Choroid plexus epithelial cell (primary cell): ENCODE data around the gene P2RX6.
"Not testable (repeated sequence)": the region's sequence is repeated elsewhere in the genome, so short reads cannot be mapped to it uniquely, and the experiment has no call there.

Experiments
- DNase-seq: peaks from one replicate; pipeline ENCODE4 v3.0.0-alpha.2; 2010; ENCODE audit warnings: low read depth
- H3K4me3 ChIP-seq: 2 replicates; pipeline ENCODE4 v1.5.1; 2011; ENCODE audit warnings: low read depth, mild to moderate bottlenecking, control low read depth, low read length, moderate library complexity
- TF ChIP-seq, protein P1 (sequence below): conservative IDR thresholded peaks from 2 replicates; pipeline ENCODE4 v1.5.1; 2011; ENCODE audit warnings: low read depth, mild to moderate bottlenecking, control low read depth, inconsistent platforms, low read length, moderate library complexity

Gene P2RX6

DNA sequence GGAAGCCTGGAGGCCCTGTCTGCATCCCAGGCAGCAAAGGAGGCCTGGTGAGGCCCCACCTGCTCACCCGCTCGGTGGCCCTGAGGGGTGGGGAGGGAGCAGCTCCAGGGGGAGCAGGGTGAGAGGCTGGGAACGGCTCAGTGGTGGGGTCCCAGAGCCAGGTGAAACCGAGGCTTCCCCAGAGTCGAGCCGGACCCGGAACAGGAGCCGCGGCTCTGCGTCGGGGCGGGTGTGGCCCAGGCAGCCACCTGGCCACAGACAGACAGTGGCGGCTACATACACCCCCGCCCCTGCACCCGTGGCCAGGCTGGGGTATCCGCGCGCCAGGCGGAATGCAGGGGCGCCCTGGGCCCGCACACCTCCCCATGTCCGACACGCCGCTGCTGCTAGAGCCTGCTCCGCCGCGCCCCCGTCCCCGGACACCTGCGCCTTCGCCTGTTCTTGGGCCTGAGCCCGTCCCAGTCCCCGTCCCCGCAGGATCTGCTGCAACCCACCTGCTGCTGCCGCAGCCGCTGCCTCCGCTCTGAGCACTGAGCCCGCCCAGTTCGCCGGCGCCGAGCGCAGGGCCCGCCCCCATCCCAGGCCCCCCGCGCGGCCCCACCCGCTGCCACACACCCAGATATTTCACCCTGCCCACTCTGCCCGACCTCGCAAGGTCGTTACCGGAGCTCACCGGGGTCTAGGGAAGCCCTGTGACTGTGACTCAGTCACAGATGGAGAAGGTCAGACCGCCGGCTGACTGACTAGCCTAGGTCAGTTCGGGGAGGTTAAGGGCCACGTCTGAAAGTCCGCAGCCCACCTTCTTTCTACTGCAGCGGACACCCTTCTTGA, 17.3 kb downstream of the P2RX6 start, which contains the start of gene SLC7A4:
Gene SLC7A4 (minus strand): TSS at position 525 of the 831 bp plus-strand sequence. CDS start 749 bp downstream, outside the sequence.
- DNase-seq = no peak
- TF ChIP-seq, protein P1, sequence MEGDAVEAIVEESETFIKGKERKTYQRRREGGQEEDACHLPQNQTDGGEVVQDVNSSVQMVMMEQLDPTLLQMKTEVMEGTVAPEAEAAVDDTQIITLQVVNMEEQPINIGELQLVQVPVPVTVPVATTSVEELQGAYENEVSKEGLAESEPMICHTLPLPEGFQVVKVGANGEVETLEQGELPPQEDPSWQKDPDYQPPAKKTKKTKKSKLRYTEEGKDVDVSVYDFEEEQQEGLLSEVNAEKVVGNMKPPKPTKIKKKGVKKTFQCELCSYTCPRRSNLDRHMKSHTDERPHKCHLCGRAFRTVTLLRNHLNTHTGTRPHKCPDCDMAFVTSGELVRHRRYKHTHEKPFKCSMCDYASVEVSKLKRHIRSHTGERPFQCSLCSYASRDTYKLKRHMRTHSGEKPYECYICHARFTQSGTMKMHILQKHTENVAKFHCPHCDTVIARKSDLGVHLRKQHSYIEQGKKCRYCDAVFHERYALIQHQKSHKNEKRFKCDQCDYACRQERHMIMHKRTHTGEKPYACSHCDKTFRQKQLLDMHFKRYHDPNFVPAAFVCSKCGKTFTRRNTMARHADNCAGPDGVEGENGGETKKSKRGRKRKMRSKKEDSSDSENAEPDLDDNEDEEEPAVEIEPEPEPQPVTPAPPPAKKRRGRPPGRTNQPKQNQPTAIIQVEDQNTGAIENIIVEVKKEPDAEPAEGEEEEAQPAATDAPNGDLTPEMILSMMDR = no peak
- peak within 1 kb of the TSS; percentile 37 for H3K4me3 ChIP-seq

- H3K4me3 ChIP-seq = no peak overlapping the region
Measured at GRCh38 chr22:21032868-21033688, 18.1 kb downstream of the P2RX6 start.

GRCh38 chr22:21033895-21034294, 18.9 kb downstream of the P2RX6 start:
- no peak overlapping the region for H3K4me3 ChIP-seq
- TF ChIP-seq, protein P1 = no peak
- DNase-seq = peak; percentile 31

More at GRCh38 chr22:21032868-21033688, 18.1 kb downstream of the P2RX6 start:
- TF ChIP-seq, protein P1 = no peak
- DNase-seq = no peak

- no peak for DNase-seq
- TF ChIP-seq, protein P1 = no peak
- no peak overlapping the region for H3K4me3 ChIP-seq
Measured at GRCh38 chr22:21034989-21035388, 20.0 kb downstream of the P2RX6 start.

GRCh38 chr22:21038405-21038804, 23.4 kb downstream of the P2RX6 start:
- no peak overlapping the region for H3K4me3 ChIP-seq
- TF ChIP-seq, protein P1 = no peak
- DNase-seq = peak; percentile 56

GRCh38 chr22:21039158-21039557, 24.2 kb downstream of the P2RX6 start:
- DNase-seq, H3K4me3 ChIP-seq: not testable (repeated sequence)

DNA sequence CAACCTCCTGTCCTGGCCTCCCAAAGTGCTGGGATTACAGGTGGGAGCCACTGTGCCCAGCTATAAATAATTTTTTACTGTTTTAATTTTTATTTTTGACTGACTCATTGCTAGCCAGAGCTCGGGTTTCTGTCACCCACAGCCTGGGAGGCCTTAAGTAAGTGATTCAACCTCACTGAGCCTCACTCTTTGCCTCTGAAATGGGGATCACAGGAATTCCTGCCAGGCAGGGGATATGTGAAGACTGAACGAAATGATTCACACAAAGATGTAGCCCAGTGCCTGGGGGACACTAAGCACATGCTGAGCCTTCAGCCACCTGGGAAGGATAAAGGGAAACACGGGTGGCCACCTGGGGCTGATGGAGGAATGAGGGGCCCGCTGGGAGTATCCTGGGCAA, 27.0 kb downstream of the P2RX6 start:
- DNase-seq = peak; percentile 71
- TF ChIP-seq, protein P1 = no peak
- no peak overlapping the region for H3K4me3 ChIP-seq
